Measurements from ENCODE around the gene ZNF217. TPM values are rescaled to one million over a fixed set of nuclear protein-coding genes. Genes with fewer than 3 reads are reported as not detected.
"Not testable (repeated sequence)": the region's sequence is repeated elsewhere in the genome, so short reads cannot be mapped to it uniquely, and the experiment has no call there.

The ZNF217 gene
- total and polyA plus RNA-seq, 2 donors (not counting 3 experiments of a cell fraction or from before 2014, with no cell fraction given) = 5.8 to 31.7 TPM

DNA sequence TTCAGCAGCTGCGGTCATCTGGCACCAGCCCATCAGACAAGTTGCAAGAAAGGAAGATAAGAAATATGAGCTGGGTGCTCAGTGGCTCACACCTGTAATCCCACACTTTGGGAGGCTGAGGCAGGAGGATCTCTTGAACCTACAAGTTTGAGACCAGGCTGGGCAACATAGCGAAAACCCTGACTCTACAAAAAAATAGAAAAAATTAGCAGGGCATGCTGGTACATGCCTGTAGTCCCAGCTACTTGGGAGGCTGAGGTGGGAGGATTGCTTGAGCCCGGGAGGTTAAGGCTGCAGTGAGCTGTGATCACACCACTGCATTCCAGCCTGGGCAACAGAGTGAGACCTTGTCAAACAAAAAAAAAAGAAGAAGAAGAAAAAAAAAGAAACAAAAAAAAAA lies 57.3 kb downstream of the ZNF217 start:
- intact Hi-C loops (cut with micrococcal nuclease); H3K4me3 ChIP-seq (replicated peaks in 1 of 3; ENCODE audit: insufficient read depth in 1 of 3, low read depth in 1 of 3, low read length in 3 of 3); H3K9me1 ChIP-seq (replicated peaks; ENCODE audit: control insufficient read depth, extremely low read depth, insufficient read depth, low read length); H3K27ac ChIP-seq (ENCODE audit: insufficient read depth, low read depth, low read length); H3K36me3 ChIP-seq (ENCODE audit: control insufficient read depth in 2 of 2, extremely low read depth in 1 of 2, insufficient read depth in 2 of 2, low read length in 2 of 2); BruUV-seq (replicated peaks); POLR2A ChIA-PET; DNase-seq (ENCODE audit: low read depth, low spot score); H2AFZ ChIP-seq (ENCODE audit: low read depth, low read length); H3K27me3 ChIP-seq (ENCODE audit: control insufficient read depth in 2 of 2, insufficient read depth in 2 of 2, low read length in 2 of 2); H3K4me2 ChIP-seq (ENCODE audit: insufficient read depth, low read length); H3K79me2 ChIP-seq (ENCODE audit: control insufficient read depth, insufficient read depth, low read length); dilution Hi-C loops (cut with MboI; ENCODE audit: extremely low pct_ligation_motif_present, low sequenced_read_pairs); H3K9ac ChIP-seq (replicated peaks; ENCODE audit: extremely low read depth, insufficient read depth, low read length); H4K20me1 ChIP-seq (replicated peaks; ENCODE audit: control insufficient read depth, extremely low read depth, insufficient read depth, low read length); H3K4me1 ChIP-seq (ENCODE audit: control insufficient read depth, extremely low read depth, insufficient read depth, low read length); FAIRE-seq; H3K9me3 ChIP-seq (replicated peaks; ENCODE audit: control insufficient read depth, insufficient read depth, low read length): not testable (repeated sequence)
- CTCF ChIA-PET = interaction anchor here (0.6 to 1.7 kb wide), 2 partner anchors 11 to 34 kb away, joined by 5 to 8 read pairs; no protein-coding TSS in a partner anchor

DNA sequence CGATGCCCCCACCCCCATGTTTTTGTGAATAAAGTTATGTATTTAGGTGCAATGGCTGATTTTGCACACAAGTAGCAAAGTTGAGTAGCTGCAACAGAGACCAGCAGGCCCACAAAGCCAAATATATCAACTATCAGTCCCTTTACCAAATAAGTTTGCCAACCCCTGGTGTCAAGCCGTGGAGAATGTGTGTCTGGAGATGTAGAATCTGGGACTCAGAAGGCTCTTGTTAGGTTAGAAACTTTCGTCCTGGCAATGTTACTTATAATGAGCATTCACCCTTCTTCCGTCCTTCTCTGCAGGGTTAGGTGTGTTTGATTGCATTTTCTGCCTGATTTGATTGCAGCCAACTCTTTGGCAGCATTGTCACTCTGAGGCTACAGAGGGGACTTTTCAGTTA lies 57.8 kb downstream of the ZNF217 start:
- H4K20me1 ChIP-seq (replicated peaks; ENCODE audit: control insufficient read depth, extremely low read depth, insufficient read depth, low read length) = no peaks in the 10 kb centered on the region
- no peak overlapping the region for H3K9ac ChIP-seq (replicated peaks; ENCODE audit: extremely low read depth, insufficient read depth, low read length)
- no peaks in the 10 kb centered on the region for H3K27me3 ChIP-seq (ENCODE audit: control insufficient read depth in 2 of 2, insufficient read depth in 2 of 2, low read length in 2 of 2)
- no peaks in the 10 kb centered on the region for H3K9me1 ChIP-seq (replicated peaks; ENCODE audit: control insufficient read depth, extremely low read depth, insufficient read depth, low read length)
- no peak overlapping the region for H3K4me3 ChIP-seq (replicated peaks in 1 of 3; ENCODE audit: insufficient read depth in 1 of 3, low read depth in 1 of 3, low read length in 3 of 3)
- no peak overlapping the region for H3K4me2 ChIP-seq (ENCODE audit: insufficient read depth, low read length)
- dilution Hi-C loops (cut with MboI; ENCODE audit: extremely low pct_ligation_motif_present, low sequenced_read_pairs) = no loop called here
- ChIA-PET CTCF (interaction anchor here (1.7 kb wide), 1 partner anchor 12 kb away, joined by 8 read pairs; no protein-coding TSS in a partner anchor), POLR2A (no interaction called here)
- TF ChIP-seq JUN (IDR thresholded peaks at IDR 0.05; ENCODE audit: borderline replicate concordance, insufficient read depth, insufficient read length, low read depth) = no peak
- TF ChIP-seq, protein P1, sequence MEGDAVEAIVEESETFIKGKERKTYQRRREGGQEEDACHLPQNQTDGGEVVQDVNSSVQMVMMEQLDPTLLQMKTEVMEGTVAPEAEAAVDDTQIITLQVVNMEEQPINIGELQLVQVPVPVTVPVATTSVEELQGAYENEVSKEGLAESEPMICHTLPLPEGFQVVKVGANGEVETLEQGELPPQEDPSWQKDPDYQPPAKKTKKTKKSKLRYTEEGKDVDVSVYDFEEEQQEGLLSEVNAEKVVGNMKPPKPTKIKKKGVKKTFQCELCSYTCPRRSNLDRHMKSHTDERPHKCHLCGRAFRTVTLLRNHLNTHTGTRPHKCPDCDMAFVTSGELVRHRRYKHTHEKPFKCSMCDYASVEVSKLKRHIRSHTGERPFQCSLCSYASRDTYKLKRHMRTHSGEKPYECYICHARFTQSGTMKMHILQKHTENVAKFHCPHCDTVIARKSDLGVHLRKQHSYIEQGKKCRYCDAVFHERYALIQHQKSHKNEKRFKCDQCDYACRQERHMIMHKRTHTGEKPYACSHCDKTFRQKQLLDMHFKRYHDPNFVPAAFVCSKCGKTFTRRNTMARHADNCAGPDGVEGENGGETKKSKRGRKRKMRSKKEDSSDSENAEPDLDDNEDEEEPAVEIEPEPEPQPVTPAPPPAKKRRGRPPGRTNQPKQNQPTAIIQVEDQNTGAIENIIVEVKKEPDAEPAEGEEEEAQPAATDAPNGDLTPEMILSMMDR (IDR thresholded peaks at IDR 0.05; ENCODE audit: extremely low read depth in 1 of 2, insufficient read depth in 1 of 2, low read depth in 1 of 2, low read length in 2 of 2) = no peak
- TF ChIP-seq GATA2 (IDR thresholded peaks at IDR 0.05; ENCODE audit: insufficient read depth, insufficient read length, low read depth, low read length) = no peak
- TF ChIP-seq, protein P2, sequence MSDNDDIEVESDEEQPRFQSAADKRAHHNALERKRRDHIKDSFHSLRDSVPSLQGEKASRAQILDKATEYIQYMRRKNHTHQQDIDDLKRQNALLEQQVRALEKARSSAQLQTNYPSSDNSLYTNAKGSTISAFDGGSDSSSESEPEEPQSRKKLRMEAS (IDR thresholded peaks at IDR 0.05; ENCODE audit: insufficient read depth, insufficient read length) = no peak
- TF ChIP-seq POLR2AphosphoS5 (IDR thresholded peaks at IDR 0.05; ENCODE audit: insufficient read depth, low read depth, low read length) = no peak
- no peak for TF ChIP-seq POLR2A (IDR thresholded peaks at IDR 0.05; ENCODE audit: low read depth, low read length)
- no peak for TF ChIP-seq FOS (IDR thresholded peaks at IDR 0.05; ENCODE audit: borderline replicate concordance, insufficient read depth, low read length)
- no peak for TF ChIP-seq EZH2 (IDR thresholded peaks at IDR 0.05; ENCODE audit: borderline replicate concordance, low read depth, low read length, severe bottlenecking)
- TF ChIP-seq MYC (IDR thresholded peaks at IDR 0.05; ENCODE audit: low read depth, low read length) = no peak
- DNase-seq (ENCODE audit: low read depth, low spot score) (no peak), FAIRE-seq (no peak)
- no peak overlapping the region for H2AFZ ChIP-seq (ENCODE audit: low read depth, low read length)
- no peaks in the 10 kb centered on the region for H3K79me2 ChIP-seq (ENCODE audit: control insufficient read depth, insufficient read depth, low read length)
- no peak overlapping the region for H3K27ac ChIP-seq (ENCODE audit: insufficient read depth, low read depth, low read length)
- intact Hi-C loops (cut with micrococcal nuclease) = no loop called here
- BruUV-seq (replicated peaks) = no TSS peak
- no peaks in the 10 kb centered on the region for H3K4me1 ChIP-seq (ENCODE audit: control insufficient read depth, extremely low read depth, insufficient read depth, low read length)
- H3K36me3 ChIP-seq (ENCODE audit: control insufficient read depth in 2 of 2, extremely low read depth in 1 of 2, insufficient read depth in 2 of 2, low read length in 2 of 2) = no peaks in the 10 kb centered on the region
- H3K9me3 ChIP-seq (replicated peaks; ENCODE audit: control insufficient read depth, insufficient read depth, low read length) = no peaks in the 10 kb centered on the region

Measured in endothelial cell of umbilical vein (primary cell).